Fibroblast of skin of left quadriceps (primary cell): ENCODE measurements around the gene SYT3.
A peak's percentile ranks its signal among the peaks of the same experiment; 100 is the strongest.
"Not testable (repeated sequence)": the region's sequence is repeated elsewhere in the genome, so short reads cannot be mapped to it uniquely, and the experiment has no call there.

Source experiments
- DNase-seq, 2 experiments: peaks; one replicate each; pipeline ENCODE4 v3.0.0-alpha.2; 2013; ENCODE audit warnings: low read depth in 2 of 2

The SYT3 gene

GRCh38 chr19:50638600-50638999 lies 1.1 kb downstream of the SYT3 start:
- DNase-seq, result no peak

DNA sequence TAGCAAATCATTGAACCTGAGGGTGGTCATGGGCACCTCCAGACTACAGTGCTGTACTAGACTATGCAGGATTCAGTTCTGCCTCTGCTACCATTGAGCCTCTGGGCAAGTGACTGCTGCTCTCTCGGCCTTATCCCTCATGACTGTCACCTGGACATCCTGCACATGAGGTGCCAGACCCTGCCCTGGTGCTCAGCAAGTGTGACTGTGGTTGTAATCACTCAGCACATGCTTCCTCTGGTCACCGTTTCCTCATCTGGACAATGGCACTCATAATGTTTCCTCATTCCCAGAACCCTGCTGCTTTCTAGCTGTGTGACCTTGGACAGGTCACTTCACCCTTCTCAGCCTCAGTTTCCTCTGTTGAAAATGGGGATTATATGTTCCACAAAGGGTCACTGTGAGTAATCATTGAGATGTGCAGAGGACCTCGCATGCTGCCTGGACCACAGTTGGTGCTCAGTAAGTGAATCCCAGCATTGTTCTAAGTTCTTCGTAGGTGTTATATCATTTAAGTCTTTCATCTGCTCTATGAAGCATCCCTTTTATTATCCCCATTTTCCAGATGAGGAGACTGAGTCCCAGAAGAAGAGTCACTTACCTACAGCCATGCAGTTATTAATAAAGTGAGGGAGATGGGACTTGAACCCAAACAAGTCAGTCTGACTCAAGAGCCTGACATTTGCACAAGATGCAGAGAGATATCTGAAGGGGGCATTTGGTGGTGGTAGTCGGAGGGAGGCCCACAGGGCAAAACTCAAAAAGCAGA lies 3.2 kb downstream of the SYT3 start:
- DNase-seq, result no peak

- DNase-seq, result no peak
These were observed 5.7 kb downstream of the SYT3 start for GRCh38 chr19:50633973-50634372.

DNA sequence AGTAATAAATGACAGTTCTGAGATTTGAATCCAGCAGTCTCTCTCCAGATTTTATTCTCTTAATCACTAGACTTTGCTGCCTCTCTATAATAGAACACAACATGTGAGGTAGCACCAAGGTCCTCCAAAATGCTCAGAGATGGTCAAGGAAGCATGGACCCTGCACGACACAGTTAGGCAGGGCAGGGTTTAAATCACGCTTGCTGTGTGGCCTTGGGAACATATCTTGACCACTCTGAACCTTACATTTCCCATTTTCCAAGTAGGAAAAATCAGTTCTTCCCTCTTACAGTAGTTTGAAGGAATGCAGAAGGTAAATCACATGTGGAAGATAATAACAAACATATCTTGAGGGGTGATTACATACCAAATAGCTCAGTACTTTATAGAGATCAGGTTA lies 6.3 kb downstream of the SYT3 start:
- DNase-seq, result no peak

GRCh38 chr19:50632151-50632835 lies 7.4 kb downstream of the SYT3 start:
- DNase-seq, result no peak

DNA sequence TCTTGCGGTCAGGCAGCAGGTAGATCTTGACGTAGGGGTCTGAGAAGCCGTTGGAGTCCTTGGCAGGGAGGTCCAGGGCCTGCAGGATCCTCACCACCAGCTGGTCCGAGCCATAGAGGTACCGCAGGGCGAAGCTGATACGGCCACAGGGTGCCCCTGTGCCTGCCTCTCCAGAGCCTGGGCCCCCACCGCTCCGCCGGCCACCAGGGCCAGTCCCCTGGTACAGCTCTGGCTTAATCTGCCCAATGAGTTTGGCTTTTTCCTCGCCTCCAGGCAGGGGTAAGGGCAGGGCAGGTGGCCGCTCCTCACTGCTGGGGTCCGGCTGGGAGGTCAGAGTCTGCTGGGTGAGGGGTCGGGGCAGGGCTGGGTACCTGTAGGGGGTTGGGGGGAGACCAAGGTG lies 9.9 kb downstream of the SYT3 start:
- DNase-seq, result no peak

GRCh38 chr19:50629194-50629593 lies 10.5 kb downstream of the SYT3 start:
- DNase-seq, result no peak

GRCh38 chr19:50628551-50628950 lies 11.1 kb downstream of the SYT3 start:
- DNase-seq, result no peak

- no peak for DNase-seq
These were observed 11.5 kb downstream of the SYT3 start for GRCh38 chr19:50628146-50628545.

DNA sequence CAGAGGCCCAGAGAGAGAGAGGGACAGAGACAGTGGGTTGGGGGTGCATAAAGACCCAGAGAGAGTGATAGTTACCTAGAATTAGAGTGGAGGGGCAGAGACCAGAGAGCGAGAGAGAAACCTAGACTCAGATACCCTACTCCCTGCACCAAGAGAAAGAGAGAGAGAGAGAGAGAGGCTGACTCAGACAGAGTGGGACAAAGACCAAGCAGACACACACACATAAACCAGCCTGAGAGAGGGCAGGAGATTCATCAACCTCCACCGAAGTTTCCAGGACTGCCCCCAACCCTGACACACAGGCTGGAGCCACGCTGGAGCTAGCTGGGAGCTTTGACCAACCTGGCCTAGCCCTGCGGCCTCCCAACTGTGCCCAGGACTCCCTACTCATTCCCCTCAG lies 12.9 kb downstream of the SYT3 start:
- no peak for DNase-seq

GRCh38 chr19:50626011-50626410 lies 13.7 kb downstream of the SYT3 start:
- DNase-seq, result no peak

DNA sequence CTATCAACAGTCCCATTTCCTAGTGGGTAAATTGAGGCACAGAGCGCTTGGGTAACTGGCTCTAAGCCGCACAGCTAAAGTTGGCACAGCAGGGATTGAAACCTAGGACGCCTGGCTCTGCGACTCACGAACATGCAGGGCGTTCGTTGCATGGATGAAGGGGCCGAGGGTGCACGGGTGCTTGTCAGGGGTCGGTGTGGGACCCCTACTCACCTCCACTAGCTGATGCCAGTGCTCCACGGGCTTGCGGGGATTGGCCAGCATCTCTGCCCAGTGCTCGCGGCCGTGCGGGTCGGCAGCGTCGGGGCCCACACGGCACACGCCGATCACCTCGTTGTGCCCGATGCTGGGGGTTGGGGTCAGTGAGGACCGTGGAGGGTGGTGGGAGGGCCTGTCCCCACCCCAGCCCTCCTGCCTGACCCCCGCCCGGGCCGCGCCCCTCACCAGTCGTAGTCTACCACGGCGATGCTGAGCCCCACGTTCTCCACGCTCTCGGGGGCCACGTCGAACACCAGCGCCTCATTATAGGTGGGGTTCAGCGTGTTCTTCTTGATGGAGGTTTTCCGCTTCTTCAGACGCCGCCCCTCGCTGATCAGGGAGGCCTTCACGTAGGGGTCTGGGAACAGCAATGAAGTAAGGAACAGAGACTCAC lies 14.6 kb downstream of the SYT3 start:
- DNase-seq, result no peak

GRCh38 chr19:50620394-50620906 lies 19.2 kb downstream of the SYT3 start:
- DNase-seq, result not testable (repeated sequence)

DNA sequence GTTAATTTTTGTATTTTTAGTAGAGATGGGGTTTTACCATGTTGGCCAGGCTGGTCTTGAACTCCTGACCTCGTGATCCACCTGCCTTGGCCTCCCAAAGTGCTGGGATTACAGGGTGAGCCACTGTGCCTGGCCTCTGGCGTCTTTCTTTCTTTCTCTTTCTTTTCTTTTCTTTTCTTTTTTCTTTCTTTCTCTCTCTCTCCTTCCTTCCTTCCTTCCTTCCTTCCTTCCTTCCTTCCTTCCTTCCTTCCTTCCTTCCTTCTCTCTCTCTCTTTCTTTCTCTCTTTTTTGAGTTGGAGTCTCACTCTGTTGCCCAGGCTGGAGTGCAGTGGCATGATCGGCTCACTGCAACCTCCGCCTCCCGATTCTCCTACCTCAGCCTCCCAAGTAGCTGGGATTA lies 20.5 kb downstream of the SYT3 start:
- DNase-seq, result not testable (repeated sequence)

- DNase-seq, result not testable (repeated sequence)
These were observed 21.3 kb downstream of the SYT3 start for GRCh38 chr19:50618379-50618778.

- not testable (repeated sequence) for DNase-seq
These were observed 26.9 kb downstream of the SYT3 start for GRCh38 chr19:50612504-50613404.

DNA sequence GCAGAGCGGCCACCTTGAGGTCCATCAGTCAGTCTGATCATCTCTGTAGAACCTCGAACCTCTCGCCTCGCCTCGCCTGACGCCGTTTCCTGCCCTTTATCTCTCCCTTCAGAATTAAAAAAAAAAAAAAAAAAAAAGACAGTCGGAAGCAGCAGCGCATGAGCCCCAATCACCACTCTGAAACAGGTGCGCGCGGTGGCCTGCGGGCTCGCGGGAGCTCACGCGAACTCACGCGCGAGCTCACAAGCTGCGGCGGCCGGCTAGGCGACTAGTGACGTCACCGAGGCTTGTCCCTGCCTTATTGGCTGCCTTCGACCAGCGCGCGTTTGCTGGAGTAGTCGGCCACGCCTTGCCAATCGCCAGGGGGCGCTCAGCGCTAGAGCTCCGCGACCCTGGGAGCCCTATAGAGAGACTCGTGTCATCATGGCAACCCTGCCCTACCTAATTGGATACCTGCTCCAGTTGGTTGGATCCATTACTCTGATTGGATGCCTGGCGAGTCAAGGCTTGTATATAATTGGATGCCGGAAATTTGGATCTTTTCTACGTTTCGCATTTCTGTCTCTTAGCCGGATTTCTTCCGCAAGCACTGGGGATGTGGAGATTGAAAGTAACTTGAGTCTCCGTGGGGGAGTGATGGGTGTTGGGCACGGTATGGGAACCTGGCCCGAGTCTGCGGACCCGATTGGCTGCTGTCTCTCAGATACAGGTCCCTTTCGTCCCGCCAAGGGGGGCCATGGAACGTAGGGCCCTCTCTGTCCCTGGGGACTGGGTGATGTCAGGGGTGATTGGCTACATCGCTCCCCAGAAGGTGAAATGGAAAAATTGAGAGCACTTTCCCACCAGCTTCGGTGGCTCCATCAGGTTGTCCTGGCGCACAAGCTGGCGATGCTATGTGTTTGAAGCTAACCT lies 31.6 kb downstream of the SYT3 start:
- peak; percentile 22 to 36 for DNase-seq

- no peak for DNase-seq
These were observed 32.3 kb downstream of the SYT3 start for GRCh38 chr19:50607388-50607787.

- DNase-seq, result not testable (repeated sequence)
These were observed 33.4 kb downstream of the SYT3 start for GRCh38 chr19:50606059-50606836.
